Aorta (tissue), 5 donors: ENCODE measurements around the gene SLC1A5. TPM values are rescaled to one million over a fixed set of nuclear protein-coding genes. Genes with fewer than 3 reads are reported as not detected.

Experiments
- ATAC-seq: fragments of 200-7000 bp; cut with Tn5 transposase; one replicate; pipeline ENCODE4 v1.9.1; 2022; ENCODE audit warnings: moderate library complexity; ENCODE audit not compliant: low FRiP score
- DNase-seq, 2 donors: peaks; one replicate each; pipeline ENCODE4 v3.0.0-alpha.2; 2020
- H3K27ac ChIP-seq, 2 donors: one replicate each; pipeline ENCODE4 v1.5.1; 2013; ENCODE audit warnings: low read length in 2 of 2, mild to moderate bottlenecking in 2 of 2, moderate library complexity in 2 of 2, control low read depth in 1 of 2, inconsistent platforms in 1 of 2, low read depth in 1 of 2
- H3K27me3 ChIP-seq, 2 donors: one replicate each; pipeline ENCODE4 v1.6.1; 2013; ENCODE audit warnings: control low read depth in 1 of 2, low read length in 1 of 2, mild to moderate bottlenecking in 1 of 2, moderate library complexity in 1 of 2; ENCODE audit not compliant: insufficient read depth in 2 of 2, control insufficient read depth in 1 of 2
- H3K36me3 ChIP-seq, 2 donors: one replicate each; pipeline ENCODE4 v1.6.1; 2013; ENCODE audit warnings: control low read depth in 1 of 2, low read length in 1 of 2, mild to moderate bottlenecking in 1 of 2; ENCODE audit not compliant: insufficient read depth in 2 of 2, control insufficient read depth in 1 of 2
- H3K4me1 ChIP-seq, 2 donors: one replicate each; pipeline ENCODE4 v1.6.1; 2013; ENCODE audit warnings: low read length in 2 of 2, control low read depth in 1 of 2, mild to moderate bottlenecking in 1 of 2, moderate library complexity in 1 of 2; ENCODE audit not compliant: insufficient read depth in 2 of 2, control insufficient read depth in 1 of 2
- H3K4me3 ChIP-seq, 2 donors: one replicate each; pipeline ENCODE4 v1.5.1; 2013; ENCODE audit warnings: low read length in 2 of 2, control low read depth in 1 of 2, mild to moderate bottlenecking in 1 of 2
- H3K9me3 ChIP-seq: one replicate; pipeline ENCODE4 v1.6.1; 2013; ENCODE audit warnings: mild to moderate bottlenecking, low read length; ENCODE audit not compliant: control insufficient read depth
- WGBS, 2 donors: extraction: QIAGEN DNeasy Blood & Tissue Kit; methylation state at CpG; one replicate each; pipeline ENCODE4 v1.1.7; 2013; 5-methylcytosine and 5-hydroxymethylcytosine counted together
- intact Hi-C, 2 donors: fragments of 100-400 bp; cut with DNase I; formaldehyde crosslinking; loops; one replicate each; pipeline versions ENCODE4 v1.14.2 to v1.15.0; 2022
- polyA plus RNA-seq, 2 donors: library from polyadenylated mRNA; stranded (reverse); fragments of 200-250 nt; gene quantifications; one replicate each; pipeline ENCODE4 v1.2.3, GENCODE V29; 2013
- total RNA-seq, 2 donors: library from RNA; stranded (reverse); fragmentation: NEBNext Ultra II Directional; extraction: Animal tissue kit (Norgen Biotek cat#: 25700); gene quantifications; one replicate each; pipeline ENCODE4 v1.2.1, GENCODE V29; 2021
- donor health status: healthy with polysubstance abuse.
- donor health status: Bipolar disorder and iron deficiency.
- donor health status: DM: no; HTN: no; CAD: no.
- donor health status: DM: no; HTN: no; CAD: no.
- donor health status: DM: yes; HTN: yes; CAD: no.

SLC1A5 gene
- total and polyA plus RNA-seq, 4 donors = 15.4 to 56.3 (median 43.6) TPM

- no peak overlapping the region for H3K27ac ChIP-seq
- no peaks in the 10 kb centered on the region for H3K36me3 ChIP-seq
- H3K4me1 ChIP-seq = no peaks in the 10 kb centered on the region
- peak; percentile 4 for ATAC-seq
- H3K27me3 ChIP-seq = no peaks in the 10 kb centered on the region
- H3K4me3 ChIP-seq = peak overlapping the region; percentile 96
- no peaks in the 10 kb centered on the region for H3K9me3 ChIP-seq
- DNase-seq = no peak
- intact Hi-C loops = no loop called here
- 13 to 18% methylated on average over 8 of the region's 8 CpGs for WGBS, 2 donors
These were observed 43.4 kb downstream of the SLC1A5 start for GRCh38 chr19:46745030-46745429.

GRCh38 chr19:46744005-46744691 is 44.2 kb downstream of the SLC1A5 start:
- DNase-seq = no peak
- no peaks in the 10 kb centered on the region for H3K4me1 ChIP-seq
- no peaks in the 10 kb centered on the region for H3K27me3 ChIP-seq
- H3K4me3 ChIP-seq = no peak overlapping the region
- ATAC-seq = no peak
- H3K9me3 ChIP-seq = no peaks in the 10 kb centered on the region
- no peak overlapping the region for H3K27ac ChIP-seq
- no peaks in the 10 kb centered on the region for H3K36me3 ChIP-seq
- WGBS, 2 donors = 83 to 86% methylated on average over 12 of the region's 12 CpGs
- intact Hi-C loops = no loop called here

- ATAC-seq = no peak
- no peak overlapping the region for H3K27ac ChIP-seq
- intact Hi-C loops = no loop called here
- no peaks in the 10 kb centered on the region for H3K27me3 ChIP-seq
- no peaks in the 10 kb centered on the region for H3K36me3 ChIP-seq
- no peak for DNase-seq
- no peaks in the 10 kb centered on the region for H3K9me3 ChIP-seq
- 71% methylated on average over 4 of the region's 4 CpGs for WGBS, 2 donors
- no peak overlapping the region for H3K4me3 ChIP-seq
- H3K4me1 ChIP-seq = no peaks in the 10 kb centered on the region
These were observed 45.4 kb downstream of the SLC1A5 start for GRCh38 chr19:46742926-46743480.

GRCh38 chr19:46741447-46741846 is 46.9 kb downstream of the SLC1A5 start:
- intact Hi-C loops = no loop called here
- 82 to 86% methylated on average over 17 of the region's 17 CpGs for WGBS, 2 donors
- Histone ChIP-seq H3K4me3 (no peak overlapping the region), H3K9me3 (no peaks in the 10 kb centered on the region), H3K36me3 (no peaks in the 10 kb centered on the region), H3K27ac (no peak overlapping the region), H3K27me3 (no peaks in the 10 kb centered on the region), H3K4me1 (no peaks in the 10 kb centered on the region)
- DNase-seq (no peak), ATAC-seq (no peak)

GRCh38 chr19:46739290-46739771 is 49.1 kb downstream of the SLC1A5 start:
- Histone ChIP-seq H3K36me3 (no peaks in the 10 kb centered on the region), H3K27ac (peak overlapping the region in 1 of 2 donors; percentile 45), H3K4me1 (no peaks in the 10 kb centered on the region), H3K4me3 (no peak overlapping the region), H3K9me3 (no peaks in the 10 kb centered on the region), H3K27me3 (no peaks in the 10 kb centered on the region)
- ATAC-seq (peak; percentile 61), DNase-seq (peak; percentile 60 to 81)
- 6 to 11% methylated on average over 14 of the region's 14 CpGs for WGBS, 2 donors
- intact Hi-C loops = no loop called here

- intact Hi-C loops = no loop called here
These were observed 50.6 kb downstream of the SLC1A5 start for GRCh38 chr19:46737761-46738171.

GRCh38 chr19:46737298-46737654 is 51.1 kb downstream of the SLC1A5 start:
- no peaks in the 10 kb centered on the region for H3K4me1 ChIP-seq
- intact Hi-C loops = no loop called here
- H3K27me3 ChIP-seq = no peaks in the 10 kb centered on the region
- H3K27ac ChIP-seq = no peak overlapping the region
- 68 to 76% methylated on average over 7 of the region's 7 CpGs for WGBS, 2 donors
- H3K9me3 ChIP-seq = no peaks in the 10 kb centered on the region
- no peak overlapping the region for H3K4me3 ChIP-seq
- H3K36me3 ChIP-seq = peaks cover 0 to 3% of the 10 kb centered on the region in 2 donors
- ATAC-seq (no peak), DNase-seq (no peak)

More at GRCh38 chr19:46737761-46738171, 50.6 kb downstream of the SLC1A5 start:
- Histone ChIP-seq H3K9me3 (no peaks in the 10 kb centered on the region), H3K27ac (no peak overlapping the region), H3K27me3 (no peaks in the 10 kb centered on the region), H3K36me3 (peaks cover 0 to under 1% of the 10 kb centered on the region in 2 donors), H3K4me3 (no peak overlapping the region), H3K4me1 (no peaks in the 10 kb centered on the region)
- ATAC-seq = no peak
- WGBS, 2 donors = 36 to 55% methylated on average over 19 of the region's 19 CpGs
- DNase-seq = peak in 1 of 2 donors; percentile 71

GRCh38 chr19:46736531-46737297 is 51.7 kb downstream of the SLC1A5 start:
- DNase-seq = peak; percentile 62 to 82

More at GRCh38 chr19:46736531-46737297, 51.7 kb downstream of the SLC1A5 start:
- peak; percentile 69 for ATAC-seq
- no peaks in the 10 kb centered on the region for H3K4me1 ChIP-seq
- intact Hi-C loops = no loop called here
- H3K9me3 ChIP-seq = no peaks in the 10 kb centered on the region
- H3K36me3 ChIP-seq = peaks cover 0 to 3% of the 10 kb centered on the region in 2 donors
- H3K4me3 ChIP-seq = no peak overlapping the region
- no peaks in the 10 kb centered on the region for H3K27me3 ChIP-seq
- no peak overlapping the region for H3K27ac ChIP-seq
- 46 to 51% methylated on average over 19 to 22 of the region's 22 CpGs for whole genome bisulfite sequencing, 2 donors
